GM19238 (cell line): ENCODE measurements around the gene FGF1.

ENCODE experiments used
- DNase-seq: peaks from one replicate; pipeline ENCODE4 v3.0.0; 2011; ENCODE audit warnings: low spot score; ENCODE audit not compliant: insufficient read length

FGF1 gene

GRCh38 chr5:142585451-142585850 lies 100.4 kb downstream of the FGF1 start:
- no peak for DNase-seq

- DNase-seq = no peak
Observed at GRCh38 chr5:142584891-142585290, 101.0 kb downstream of the FGF1 start.

GRCh38 chr5:142578161-142578830 lies 107.6 kb downstream of the FGF1 start:
- DNase-seq = no peak

- no peak for DNase-seq
Observed at GRCh38 chr5:142576804-142577203, 109.1 kb downstream of the FGF1 start.

- DNase-seq = no peak
Observed at GRCh38 chr5:142576303-142576702, 109.6 kb downstream of the FGF1 start.

- DNase-seq = no peak
Observed at GRCh38 chr5:142572006-142572405, 113.9 kb downstream of the FGF1 start.

- DNase-seq = no peak
Observed at GRCh38 chr5:142571371-142571770, 114.5 kb downstream of the FGF1 start.

GRCh38 chr5:142569905-142570304 lies 116.0 kb downstream of the FGF1 start:
- no peak for DNase-seq

GRCh38 chr5:142568996-142569335 lies 116.9 kb downstream of the FGF1 start:
- no peak for DNase-seq

GRCh38 chr5:142568283-142568995 lies 117.5 kb downstream of the FGF1 start:
- DNase-seq = no peak

GRCh38 chr5:142561486-142562097 lies 124.3 kb downstream of the FGF1 start:
- DNase-seq = no peak

- no peak for DNase-seq
Observed at GRCh38 chr5:142561029-142561428, 124.9 kb downstream of the FGF1 start.

- DNase-seq = no peak
Observed at GRCh38 chr5:142552107-142552506, 133.8 kb downstream of the FGF1 start.

- no peak for DNase-seq
Observed at GRCh38 chr5:142551338-142552067, 134.4 kb downstream of the FGF1 start.

GRCh38 chr5:142550471-142550870 lies 135.4 kb downstream of the FGF1 start:
- DNase-seq = no peak

GRCh38 chr5:142549834-142550233 lies 136.1 kb downstream of the FGF1 start:
- DNase-seq = no peak

- peak; percentile 19 for DNase-seq
Observed at GRCh38 chr5:142548739-142549275, 137.1 kb downstream of the FGF1 start.

GRCh38 chr5:142547445-142548380 lies 138.2 kb downstream of the FGF1 start:
- DNase-seq = no peak

- no peak for DNase-seq
Observed at GRCh38 chr5:142545650-142546322, 140.1 kb downstream of the FGF1 start.
